Mesenchymal stem cell (in vitro differentiated cells and primary cell): ENCODE results near the gene NUAK1.

Source experiments
- DNase-seq: peaks from one replicate; pipeline ENCODE4 v3.0.0-alpha.2; 2013
- H2AFZ ChIP-seq: one replicate; pipeline ENCODE4 v1.6.1; 2013; ENCODE audit warnings: low read depth, mild to moderate bottlenecking, control low read depth, inconsistent platforms, low read length, moderate library complexity
- H2AK5ac ChIP-seq: 2 replicates; pipeline ENCODE4 v1.6.1; 2013; ENCODE audit warnings: low read length, moderate library complexity, mild to moderate bottlenecking, inconsistent platforms; ENCODE audit not compliant: severe bottlenecking
- H2BK120ac ChIP-seq: one replicate; pipeline ENCODE4 v1.6.1; 2013; ENCODE audit warnings: low read depth, mild to moderate bottlenecking, inconsistent platforms, low read length, moderate library complexity
- H2BK12ac ChIP-seq, 2 experiments: one replicate each; pipeline ENCODE4 v1.6.1; 2013; ENCODE audit warnings: inconsistent platforms in 2 of 2, low read length in 2 of 2, mild to moderate bottlenecking in 2 of 2, moderate library complexity in 2 of 2, control low read depth in 1 of 2
- H2BK15ac ChIP-seq: one replicate; pipeline ENCODE4 v1.6.1; 2013; ENCODE audit warnings: mild to moderate bottlenecking, low read depth, inconsistent platforms; ENCODE audit not compliant: poor library complexity, severe bottlenecking
- H2BK5ac ChIP-seq: 2 replicates; pipeline ENCODE4 v1.6.1; 2013; ENCODE audit warnings: low read depth, mild to moderate bottlenecking, low read length, control low read depth, inconsistent platforms; ENCODE audit not compliant: poor library complexity, severe bottlenecking
- H3K14ac ChIP-seq, 2 experiments: one replicate each; pipeline ENCODE4 v1.6.1; 2013; ENCODE audit warnings: inconsistent platforms in 2 of 2, low read length in 2 of 2, control low read depth in 1 of 2, mild to moderate bottlenecking in 1 of 2, moderate library complexity in 1 of 2
- H3K18ac ChIP-seq, 2 experiments: one replicate each; pipeline ENCODE4 v1.6.1; 2013; ENCODE audit warnings: inconsistent platforms in 2 of 2, low read length in 2 of 2, control low read depth in 1 of 2, low read depth in 1 of 2, mild to moderate bottlenecking in 1 of 2
- H3K23ac ChIP-seq, 2 experiments: one replicate each; pipeline ENCODE4 v1.6.1; 2013; ENCODE audit warnings: inconsistent platforms in 2 of 2, low read length in 2 of 2, mild to moderate bottlenecking in 2 of 2, moderate library complexity in 2 of 2, control low read depth in 1 of 2
- H3K27ac ChIP-seq: 2 replicates; pipeline ENCODE4 v1.5.1; 2013; ENCODE audit warnings: mild to moderate bottlenecking, moderate library complexity, low read length, control low read depth, inconsistent platforms; ENCODE audit not compliant: poor library complexity, severe bottlenecking
- H3K27me3 ChIP-seq, 2 experiments: 2 replicates each; pipeline versions ENCODE4 v1.6.1 to v1.7.0; 2013; ENCODE audit warnings: low read length in 2 of 2, mild to moderate bottlenecking in 2 of 2, moderate library complexity in 2 of 2, control low read depth in 1 of 2, inconsistent platforms in 1 of 2; ENCODE audit not compliant: control insufficient read depth in 1 of 2, insufficient read depth in 1 of 2
- H3K36me3 ChIP-seq, 2 experiments: 2 replicates each; pipeline versions ENCODE4 v1.6.1 to v1.7.0; 2013; ENCODE audit warnings: low read length in 2 of 2, control low read depth in 1 of 2, inconsistent platforms in 1 of 2, low read depth in 1 of 2, mild to moderate bottlenecking in 1 of 2; ENCODE audit not compliant: insufficient read depth in 2 of 2, control insufficient read depth in 1 of 2
- H3K4ac ChIP-seq, 2 experiments: one replicate each; pipeline ENCODE4 v1.6.1; 2013; ENCODE audit warnings: inconsistent platforms in 2 of 2, low read length in 2 of 2, mild to moderate bottlenecking in 2 of 2, moderate library complexity in 2 of 2, control low read depth in 1 of 2, low read depth in 1 of 2
- H3K4me1 ChIP-seq: 2 replicates; pipeline ENCODE4 v1.6.1; 2013; ENCODE audit warnings: low read depth, low read length, control low read depth; ENCODE audit not compliant: control insufficient read depth, insufficient read depth
- H3K4me2 ChIP-seq: 2 replicates; pipeline ENCODE4 v1.6.1; 2013; ENCODE audit warnings: low read length, mild to moderate bottlenecking, inconsistent platforms; ENCODE audit not compliant: poor library complexity, severe bottlenecking
- H3K4me3 ChIP-seq, 2 experiments: 2 replicates each; pipeline versions ENCODE4 v1.5.1 to v1.7.0; 2013; ENCODE audit warnings: low read length in 2 of 2, mild to moderate bottlenecking in 2 of 2, control low read depth in 1 of 2, low read depth in 1 of 2; ENCODE audit not compliant: insufficient read depth in 1 of 2
- H3K79me1 ChIP-seq: replicated peaks from 2 replicates; pipeline ENCODE4 v1.6.1; 2013; ENCODE audit warnings: mild to moderate bottlenecking, control low read depth, low read length, inconsistent platforms; ENCODE audit not compliant: poor library complexity, severe bottlenecking
- H3K9ac ChIP-seq: 2 replicates; pipeline ENCODE4 v1.7.0; 2013; ENCODE audit warnings: mild to moderate bottlenecking, low read length, moderate library complexity
- H3K9me3 ChIP-seq: 2 replicates; pipeline ENCODE4 v1.7.0; 2013; ENCODE audit warnings: mild to moderate bottlenecking, low read length; ENCODE audit not compliant: control insufficient read depth
- H4K8ac ChIP-seq: one replicate; pipeline ENCODE4 v1.6.1; 2013; ENCODE audit warnings: inconsistent platforms, mild to moderate bottlenecking, low read length, moderate library complexity
- H4K91ac ChIP-seq: one replicate; pipeline ENCODE4 v1.6.1; 2013; ENCODE audit warnings: mild to moderate bottlenecking, low read length, inconsistent platforms
- WGBS: methylation state at CpG from one replicate; pipeline ENCODE4 v1.1.7; 2013; ENCODE audit warnings: mixed read lengths; 5-methylcytosine and 5-hydroxymethylcytosine counted together

The NUAK1 gene

GRCh38 chr12:106025129-106025528, 113.6 kb downstream of the NUAK1 start:
- H3K79me1 ChIP-seq: no peaks in the 10 kb centered on the region
- no peak overlapping the region for H3K23ac ChIP-seq
- H2BK120ac ChIP-seq: no peak overlapping the region
- no peak overlapping the region for H3K27ac ChIP-seq
- H2AK5ac ChIP-seq: peak overlapping the region; percentile 65
- H3K4me3 ChIP-seq: no peak overlapping the region
- peaks cover 0 to 5% of the 10 kb centered on the region in 2 experiments for H3K27me3 ChIP-seq
- H4K8ac ChIP-seq: no peak overlapping the region
- H3K9ac ChIP-seq: no peak overlapping the region
- no peak overlapping the region for H2BK5ac ChIP-seq
- peaks cover 6% of the 10 kb centered on the region for H3K4me1 ChIP-seq
- H3K18ac ChIP-seq: no peak overlapping the region
- no peaks in the 10 kb centered on the region for H3K9me3 ChIP-seq
- H3K36me3 ChIP-seq: no peaks in the 10 kb centered on the region
- no peak overlapping the region for H3K14ac ChIP-seq
- no peak overlapping the region for H3K4ac ChIP-seq
- no peak overlapping the region for H3K4me2 ChIP-seq
- H2AFZ ChIP-seq: no peak overlapping the region
- DNase-seq: no peak
- 90% methylated on average over 1 of the region's 2 CpGs for WGBS
- H2BK12ac ChIP-seq: no peak overlapping the region
- H4K91ac ChIP-seq: no peak overlapping the region
- H2BK15ac ChIP-seq: peak overlapping the region; percentile 18

GRCh38 chr12:106023039-106023438, 115.7 kb downstream of the NUAK1 start:
- Histone ChIP-seq H4K91ac (no peak overlapping the region), H2BK12ac (no peak overlapping the region), H2AFZ (no peak overlapping the region), H3K36me3 (no peaks in the 10 kb centered on the region), H3K4ac (no peak overlapping the region), H2BK15ac (no peak overlapping the region), H3K4me3 (no peak overlapping the region), H3K27ac (peak overlapping the region; percentile 95), H3K23ac (no peak overlapping the region), H2BK120ac (no peak overlapping the region), H3K14ac (no peak overlapping the region), H3K79me1 (no peaks in the 10 kb centered on the region), H3K18ac (no peak overlapping the region), H3K4me1 (peaks cover 6% of the 10 kb centered on the region), H3K4me2 (no peak overlapping the region), H2AK5ac (peak overlapping the region; percentile 23), H3K9me3 (peaks cover 3% of the 10 kb centered on the region), H3K27me3 (peaks cover 0 to 5% of the 10 kb centered on the region in 2 experiments), H4K8ac (no peak overlapping the region), H2BK5ac (peak overlapping the region; percentile 60), H3K9ac (no peak overlapping the region)
- DNase-seq: no peak
- 94% methylated on average over 2 of the region's 2 CpGs for WGBS

DNA sequence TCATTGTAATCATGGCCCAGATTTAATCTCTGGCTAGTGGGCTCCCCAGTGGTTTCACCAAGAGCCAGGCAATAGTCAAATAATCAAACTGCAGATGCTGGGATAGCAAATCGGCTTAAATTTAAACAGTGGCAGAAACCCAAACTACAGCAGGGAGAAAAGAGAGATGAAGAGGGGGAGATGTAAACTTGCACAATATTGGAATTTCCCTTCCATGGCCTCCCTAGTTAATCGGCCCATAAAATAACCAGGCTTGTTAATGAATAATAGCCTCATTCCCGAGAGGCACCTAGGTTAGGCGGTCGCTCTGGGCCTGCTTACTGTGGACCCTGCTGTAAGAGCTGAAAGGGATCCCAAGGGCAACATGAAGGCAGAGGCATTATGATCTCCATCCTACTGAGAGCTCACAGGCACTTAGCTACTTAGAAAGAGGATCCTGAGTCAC, 116.2 kb downstream of the NUAK1 start:
- H4K91ac ChIP-seq: no peak overlapping the region
- H3K4ac ChIP-seq: no peak overlapping the region
- DNase-seq: peak; percentile 38
- H3K9me3 ChIP-seq: peaks cover 3% of the 10 kb centered on the region
- no peak overlapping the region for H3K4me3 ChIP-seq
- H2BK12ac ChIP-seq: no peak overlapping the region
- H3K23ac ChIP-seq: no peak overlapping the region
- H3K9ac ChIP-seq: no peak overlapping the region
- H3K36me3 ChIP-seq: no peaks in the 10 kb centered on the region
- H2BK5ac ChIP-seq: peak overlapping the region; percentile 86
- H2BK120ac ChIP-seq: no peak overlapping the region
- no peak overlapping the region for H3K4me2 ChIP-seq
- no peaks in the 10 kb centered on the region for H3K79me1 ChIP-seq
- H4K8ac ChIP-seq: no peak overlapping the region
- peaks cover 0 to 5% of the 10 kb centered on the region in 2 experiments for H3K27me3 ChIP-seq
- peaks cover 6% of the 10 kb centered on the region for H3K4me1 ChIP-seq
- H3K14ac ChIP-seq: no peak overlapping the region
- no peak overlapping the region for H3K18ac ChIP-seq
- peak overlapping the region; percentile 23 for H2AK5ac ChIP-seq
- peak overlapping the region; percentile 95 for H3K27ac ChIP-seq
- H2BK15ac ChIP-seq: peak overlapping the region; percentile 54
- no peak overlapping the region for H2AFZ ChIP-seq
- 88% methylated on average over 5 of the region's 5 CpGs for WGBS

DNA sequence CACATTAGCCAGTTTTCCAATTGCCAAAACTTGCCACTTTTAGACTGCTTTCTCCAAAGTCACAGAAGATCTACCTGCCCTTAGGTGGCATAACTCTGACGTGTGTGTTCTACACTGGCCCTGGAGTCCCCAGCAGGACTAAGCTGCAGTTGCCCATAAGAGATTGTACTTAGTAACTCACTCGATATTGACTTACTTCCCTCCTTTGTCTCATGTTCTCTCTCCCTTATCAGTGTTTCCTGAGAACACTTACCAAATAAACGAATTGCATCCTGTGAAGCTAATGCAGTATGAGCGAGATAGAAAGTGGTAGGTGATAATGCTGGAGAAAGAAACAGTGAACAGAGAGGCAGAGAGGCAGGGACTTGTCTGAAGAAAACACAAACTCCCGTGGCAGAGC, 117.2 kb downstream of the NUAK1 start:
- Histone ChIP-seq H3K36me3 (no peaks in the 10 kb centered on the region), H3K4ac (no peak overlapping the region), H3K4me3 (no peak overlapping the region), H2BK5ac (peak overlapping the region; percentile 15), H3K9me3 (peaks cover 3% of the 10 kb centered on the region), H3K79me1 (no peaks in the 10 kb centered on the region), H3K23ac (no peak overlapping the region), H3K9ac (no peak overlapping the region), H4K8ac (no peak overlapping the region), H4K91ac (no peak overlapping the region), H2BK120ac (no peak overlapping the region), H2AFZ (no peak overlapping the region), H2BK12ac (peak overlapping the region in 1 of 2 experiments; percentile 18), H3K27ac (peak overlapping the region; percentile 95), H3K27me3 (peaks cover 0 to 5% of the 10 kb centered on the region in 2 experiments), H3K14ac (no peak overlapping the region), H2AK5ac (peak overlapping the region; percentile 8), H2BK15ac (no peak overlapping the region), H3K4me2 (no peak overlapping the region), H3K18ac (no peak overlapping the region), H3K4me1 (peaks cover 4% of the 10 kb centered on the region)
- DNase-seq: peak; percentile 5
- 39% methylated on average over 4 of the region's 5 CpGs for WGBS
